Mesenchymal stem cell (in vitro differentiated cells and primary cell): Measurements from ENCODE around the gene ARIH1.
A peak's percentile ranks its signal among the peaks of the same experiment; 100 is the strongest.

Source experiments
- DNase-seq: peaks from one replicate; pipeline ENCODE4 v3.0.0-alpha.2; 2013
- H2AFZ ChIP-seq: one replicate; pipeline ENCODE4 v1.6.1; 2013; ENCODE audit warnings: low read depth, mild to moderate bottlenecking, control low read depth, inconsistent platforms, low read length, moderate library complexity
- H2AK5ac ChIP-seq: 2 replicates; pipeline ENCODE4 v1.6.1; 2013; ENCODE audit warnings: low read length, moderate library complexity, mild to moderate bottlenecking, inconsistent platforms; ENCODE audit not compliant: severe bottlenecking
- H2BK120ac ChIP-seq: one replicate; pipeline ENCODE4 v1.6.1; 2013; ENCODE audit warnings: low read depth, mild to moderate bottlenecking, inconsistent platforms, low read length, moderate library complexity
- H2BK12ac ChIP-seq, 2 experiments: one replicate each; pipeline ENCODE4 v1.6.1; 2013; ENCODE audit warnings: inconsistent platforms in 2 of 2, low read length in 2 of 2, mild to moderate bottlenecking in 2 of 2, moderate library complexity in 2 of 2, control low read depth in 1 of 2
- H2BK15ac ChIP-seq: one replicate; pipeline ENCODE4 v1.6.1; 2013; ENCODE audit warnings: mild to moderate bottlenecking, low read depth, inconsistent platforms; ENCODE audit not compliant: poor library complexity, severe bottlenecking
- H2BK5ac ChIP-seq: 2 replicates; pipeline ENCODE4 v1.6.1; 2013; ENCODE audit warnings: low read depth, mild to moderate bottlenecking, low read length, control low read depth, inconsistent platforms; ENCODE audit not compliant: poor library complexity, severe bottlenecking
- H3K14ac ChIP-seq, 2 experiments: one replicate each; pipeline ENCODE4 v1.6.1; 2013; ENCODE audit warnings: inconsistent platforms in 2 of 2, low read length in 2 of 2, control low read depth in 1 of 2, mild to moderate bottlenecking in 1 of 2, moderate library complexity in 1 of 2
- H3K18ac ChIP-seq, 2 experiments: one replicate each; pipeline ENCODE4 v1.6.1; 2013; ENCODE audit warnings: inconsistent platforms in 2 of 2, low read length in 2 of 2, control low read depth in 1 of 2, low read depth in 1 of 2, mild to moderate bottlenecking in 1 of 2
- H3K23ac ChIP-seq, 2 experiments: one replicate each; pipeline ENCODE4 v1.6.1; 2013; ENCODE audit warnings: inconsistent platforms in 2 of 2, low read length in 2 of 2, mild to moderate bottlenecking in 2 of 2, moderate library complexity in 2 of 2, control low read depth in 1 of 2
- H3K27ac ChIP-seq: 2 replicates; pipeline ENCODE4 v1.5.1; 2013; ENCODE audit warnings: mild to moderate bottlenecking, moderate library complexity, low read length, control low read depth, inconsistent platforms; ENCODE audit not compliant: poor library complexity, severe bottlenecking
- H3K27me3 ChIP-seq, 2 experiments: 2 replicates each; pipeline versions ENCODE4 v1.6.1 to v1.7.0; 2013; ENCODE audit warnings: low read length in 2 of 2, mild to moderate bottlenecking in 2 of 2, moderate library complexity in 2 of 2, control low read depth in 1 of 2, inconsistent platforms in 1 of 2; ENCODE audit not compliant: control insufficient read depth in 1 of 2, insufficient read depth in 1 of 2
- H3K36me3 ChIP-seq, 2 experiments: 2 replicates each; pipeline versions ENCODE4 v1.6.1 to v1.7.0; 2013; ENCODE audit warnings: low read length in 2 of 2, control low read depth in 1 of 2, inconsistent platforms in 1 of 2, low read depth in 1 of 2, mild to moderate bottlenecking in 1 of 2; ENCODE audit not compliant: insufficient read depth in 2 of 2, control insufficient read depth in 1 of 2
- H3K4ac ChIP-seq, 2 experiments: one replicate each; pipeline ENCODE4 v1.6.1; 2013; ENCODE audit warnings: inconsistent platforms in 2 of 2, low read length in 2 of 2, mild to moderate bottlenecking in 2 of 2, moderate library complexity in 2 of 2, control low read depth in 1 of 2, low read depth in 1 of 2
- H3K4me1 ChIP-seq: 2 replicates; pipeline ENCODE4 v1.6.1; 2013; ENCODE audit warnings: low read depth, low read length, control low read depth; ENCODE audit not compliant: control insufficient read depth, insufficient read depth
- H3K4me2 ChIP-seq: 2 replicates; pipeline ENCODE4 v1.6.1; 2013; ENCODE audit warnings: low read length, mild to moderate bottlenecking, inconsistent platforms; ENCODE audit not compliant: poor library complexity, severe bottlenecking
- H3K4me3 ChIP-seq, 2 experiments: 2 replicates each; pipeline versions ENCODE4 v1.5.1 to v1.7.0; 2013; ENCODE audit warnings: low read length in 2 of 2, mild to moderate bottlenecking in 2 of 2, control low read depth in 1 of 2, low read depth in 1 of 2; ENCODE audit not compliant: insufficient read depth in 1 of 2
- H3K79me1 ChIP-seq: replicated peaks from 2 replicates; pipeline ENCODE4 v1.6.1; 2013; ENCODE audit warnings: mild to moderate bottlenecking, control low read depth, low read length, inconsistent platforms; ENCODE audit not compliant: poor library complexity, severe bottlenecking
- H3K9ac ChIP-seq: 2 replicates; pipeline ENCODE4 v1.7.0; 2013; ENCODE audit warnings: mild to moderate bottlenecking, low read length, moderate library complexity
- H3K9me3 ChIP-seq: 2 replicates; pipeline ENCODE4 v1.7.0; 2013; ENCODE audit warnings: mild to moderate bottlenecking, low read length; ENCODE audit not compliant: control insufficient read depth
- H4K8ac ChIP-seq: one replicate; pipeline ENCODE4 v1.6.1; 2013; ENCODE audit warnings: inconsistent platforms, mild to moderate bottlenecking, low read length, moderate library complexity
- H4K91ac ChIP-seq: one replicate; pipeline ENCODE4 v1.6.1; 2013; ENCODE audit warnings: mild to moderate bottlenecking, low read length, inconsistent platforms
- WGBS: methylation state at CpG from one replicate; pipeline ENCODE4 v1.1.7; 2013; ENCODE audit warnings: mixed read lengths; 5-methylcytosine and 5-hydroxymethylcytosine counted together

Gene ARIH1

GRCh38 chr15:72507402-72508092 is 33.4 kb downstream of the ARIH1 start:
- Histone ChIP-seq H3K9ac (no peak overlapping the region), H2BK5ac (no peak overlapping the region), H3K79me1 (peaks cover 3% of the 10 kb centered on the region), H3K4me1 (peaks cover 5% of the 10 kb centered on the region), H3K4me2 (no peak overlapping the region), H3K9me3 (no peaks in the 10 kb centered on the region), H2BK120ac (no peak overlapping the region), H2AK5ac (no peak overlapping the region), H4K91ac (no peak overlapping the region), H3K4ac (no peak overlapping the region), H3K18ac (no peak overlapping the region), H3K27me3 (no peaks in the 10 kb centered on the region), H3K36me3 (peaks cover 0 to 10% of the 10 kb centered on the region in 2 experiments), H3K27ac (no peak overlapping the region), H4K8ac (no peak overlapping the region), H3K4me3 (no peak overlapping the region), H2BK15ac (no peak overlapping the region), H3K23ac (no peak overlapping the region), H3K14ac (no peak overlapping the region), H2AFZ (no peak overlapping the region), H2BK12ac (no peak overlapping the region)
- WGBS: 100% methylated on average over 1 of the region's 1 CpG
- no peak for DNase-seq

- WGBS: 96% methylated on average over 4 of the region's 4 CpGs
- no peak overlapping the region for H4K8ac ChIP-seq
Measured at GRCh38 chr15:72509484-72509883, 35.4 kb downstream of the ARIH1 start.

GRCh38 chr15:72511536-72511935 is 37.4 kb downstream of the ARIH1 start:
- no peak overlapping the region for H2BK12ac ChIP-seq
- no peaks in the 10 kb centered on the region for H3K36me3 ChIP-seq
- no peak overlapping the region for H3K4me2 ChIP-seq
- no peak overlapping the region for H4K91ac ChIP-seq
- no peak for DNase-seq
- H2BK5ac ChIP-seq: no peak overlapping the region
- no peak overlapping the region for H4K8ac ChIP-seq
- no peak overlapping the region for H3K14ac ChIP-seq
- H3K9me3 ChIP-seq: no peaks in the 10 kb centered on the region
- no peak overlapping the region for H3K4me3 ChIP-seq
- no peak overlapping the region for H3K27ac ChIP-seq
- H3K27me3 ChIP-seq: no peaks in the 10 kb centered on the region
- no peak overlapping the region for H3K23ac ChIP-seq
- peaks cover 1% of the 10 kb centered on the region for H3K4me1 ChIP-seq
- no peak overlapping the region for H2BK120ac ChIP-seq
- H2AFZ ChIP-seq: no peak overlapping the region
- H2BK15ac ChIP-seq: no peak overlapping the region
- H3K4ac ChIP-seq: no peak overlapping the region
- WGBS: 86% methylated on average over 2 of the region's 4 CpGs
- H2AK5ac ChIP-seq: no peak overlapping the region
- no peak overlapping the region for H3K9ac ChIP-seq
- no peaks in the 10 kb centered on the region for H3K79me1 ChIP-seq
- H3K18ac ChIP-seq: no peak overlapping the region

More at GRCh38 chr15:72509484-72509883, 35.4 kb downstream of the ARIH1 start:
- H3K27me3 ChIP-seq: no peaks in the 10 kb centered on the region
- H2AK5ac ChIP-seq: no peak overlapping the region
- no peak overlapping the region for H3K14ac ChIP-seq
- H3K9me3 ChIP-seq: no peaks in the 10 kb centered on the region
- peaks cover 1% of the 10 kb centered on the region for H3K4me1 ChIP-seq
- H4K91ac ChIP-seq: no peak overlapping the region
- H3K9ac ChIP-seq: no peak overlapping the region
- no peak overlapping the region for H3K18ac ChIP-seq
- no peak overlapping the region for H3K4ac ChIP-seq
- no peak overlapping the region for H2BK120ac ChIP-seq
- no peak overlapping the region for H3K23ac ChIP-seq
- no peak for DNase-seq
- no peak overlapping the region for H2BK5ac ChIP-seq
- no peaks in the 10 kb centered on the region for H3K79me1 ChIP-seq
- no peak overlapping the region for H3K27ac ChIP-seq
- no peak overlapping the region for H2AFZ ChIP-seq
- H3K4me2 ChIP-seq: no peak overlapping the region
- H3K36me3 ChIP-seq: peaks cover 0 to under 1% of the 10 kb centered on the region in 2 experiments
- H2BK12ac ChIP-seq: no peak overlapping the region
- no peak overlapping the region for H2BK15ac ChIP-seq
- no peak overlapping the region for H3K4me3 ChIP-seq

- Histone ChIP-seq H3K27me3 (no peaks in the 10 kb centered on the region), H3K9ac (no peak overlapping the region), H3K4me3 (no peak overlapping the region), H3K9me3 (no peaks in the 10 kb centered on the region), H2AFZ (no peak overlapping the region), H2BK5ac (no peak overlapping the region), H3K4me2 (no peak overlapping the region), H3K4me1 (no peaks in the 10 kb centered on the region), H3K23ac (no peak overlapping the region), H3K36me3 (peaks cover 0 to 9% of the 10 kb centered on the region in 2 experiments), H3K14ac (no peak overlapping the region), H3K18ac (no peak overlapping the region), H4K8ac (no peak overlapping the region), H2BK15ac (no peak overlapping the region), H2BK120ac (no peak overlapping the region), H3K4ac (no peak overlapping the region), H3K27ac (no peak overlapping the region), H3K79me1 (peaks cover 1% of the 10 kb centered on the region), H2BK12ac (no peak overlapping the region), H2AK5ac (no peak overlapping the region), H4K91ac (no peak overlapping the region)
- DNase-seq: peak; percentile 49
Measured at GRCh38 chr15:72515591-72516389, 41.7 kb downstream of the ARIH1 start.
